H9 (cell line): Measurements from ENCODE around the gene HES3. TPM values are rescaled to one million over a fixed set of nuclear protein-coding genes. Genes with fewer than 3 reads are reported as not detected.

Experiments used
- DNase-seq: peaks from one replicate; pipeline ENCODE4 v3.0.0-alpha.2; 2017
- H2AFZ ChIP-seq: one replicate; pipeline ENCODE4 v1.6.1; 2013; ENCODE audit warnings: mild to moderate bottlenecking, low read length, control low read depth, moderate library complexity
- H2AK5ac ChIP-seq: 2 replicates; pipeline ENCODE4 v1.6.1; 2013; ENCODE audit warnings: low read length, control low read depth, mixed read lengths; ENCODE audit not compliant: insufficient read length
- H2BK120ac ChIP-seq: one replicate; pipeline ENCODE4 v1.6.1; 2013; ENCODE audit warnings: low read depth, mild to moderate bottlenecking, low read length, control low read depth, inconsistent platforms; ENCODE audit not compliant: poor library complexity, severe bottlenecking
- H2BK12ac ChIP-seq: 2 replicates; pipeline ENCODE4 v1.6.1; 2013; ENCODE audit warnings: low read length, control low read depth, mixed read lengths, low read depth; ENCODE audit not compliant: insufficient read length
- H2BK15ac ChIP-seq: 2 replicates; pipeline ENCODE4 v1.6.1; 2013; ENCODE audit warnings: low read depth, low read length, control low read depth
- H2BK20ac ChIP-seq: one replicate; pipeline ENCODE4 v1.6.1; 2013; ENCODE audit warnings: low read depth, mild to moderate bottlenecking, low read length, control low read depth, inconsistent platforms; ENCODE audit not compliant: poor library complexity, severe bottlenecking
- H2BK5ac ChIP-seq: 2 replicates; pipeline ENCODE4 v1.6.1; 2013; ENCODE audit warnings: low read length, control low read depth, mixed read lengths; ENCODE audit not compliant: insufficient read length
- H3K14ac ChIP-seq: 2 replicates; pipeline ENCODE4 v1.6.1; 2013; ENCODE audit warnings: low read length, control low read depth; ENCODE audit not compliant: insufficient read depth
- H3K18ac ChIP-seq: 2 replicates; pipeline ENCODE4 v1.6.1; 2013; ENCODE audit warnings: low read depth, mild to moderate bottlenecking, mixed read lengths, low read length, control low read depth; ENCODE audit not compliant: insufficient read length
- H3K23ac ChIP-seq: 2 replicates; pipeline ENCODE4 v1.6.1; 2013; ENCODE audit warnings: low read length, control low read depth, mixed read lengths, low read depth; ENCODE audit not compliant: insufficient read length
- H3K23me2 ChIP-seq: 2 replicates; pipeline ENCODE4 v1.6.1; 2013; ENCODE audit warnings: low read depth, mild to moderate bottlenecking, mixed read lengths, low read length, control low read depth; ENCODE audit not compliant: insufficient read length, poor library complexity, severe bottlenecking
- H3K27ac ChIP-seq: 2 replicates; pipeline ENCODE4 v1.5.1; 2013; ENCODE audit warnings: low read length, control low read depth, mixed read lengths, low read depth; ENCODE audit not compliant: insufficient read length
- H3K27me3 ChIP-seq: 2 replicates; pipeline ENCODE4 v1.6.1; 2013; ENCODE audit warnings: low read length, control low read depth, inconsistent platforms; ENCODE audit not compliant: insufficient read depth
- H3K4ac ChIP-seq: 2 replicates; pipeline ENCODE4 v1.6.1; 2013; ENCODE audit warnings: low read depth, mild to moderate bottlenecking, control low read depth, inconsistent platforms, low read length, moderate library complexity
- H3K4me1 ChIP-seq: 2 replicates; pipeline ENCODE4 v1.6.1; 2013; ENCODE audit warnings: low read length, control low read depth, inconsistent platforms; ENCODE audit not compliant: insufficient read depth
- H3K4me2 ChIP-seq: 2 replicates; pipeline ENCODE4 v1.6.1; 2013; ENCODE audit warnings: low read length, control low read depth, mixed read lengths; ENCODE audit not compliant: insufficient read length, insufficient read depth
- H3K56ac ChIP-seq: 2 replicates; pipeline ENCODE4 v1.6.1; 2013; ENCODE audit warnings: low read depth, mild to moderate bottlenecking, mixed read lengths, low read length, control low read depth; ENCODE audit not compliant: insufficient read length
- H3K79me1 ChIP-seq: 2 replicates; pipeline ENCODE4 v1.6.1; 2013; ENCODE audit warnings: low read depth, mild to moderate bottlenecking, moderate library complexity, low read length, control low read depth, inconsistent platforms; ENCODE audit not compliant: insufficient read depth, poor library complexity, severe bottlenecking
- H3K79me2 ChIP-seq: 2 replicates; pipeline ENCODE4 v1.6.1; 2013; ENCODE audit warnings: low read length, control low read depth, inconsistent platforms; ENCODE audit not compliant: insufficient read depth
- H3K9ac ChIP-seq: 2 replicates; pipeline ENCODE4 v1.6.1; 2013; ENCODE audit warnings: low read length, control low read depth, mixed read lengths; ENCODE audit not compliant: insufficient read length; ENCODE audit errors: extremely low read depth
- H3K9me3 ChIP-seq: one replicate; pipeline ENCODE4 v1.6.1; 2013; ENCODE audit warnings: low read depth, low read length, inconsistent platforms; ENCODE audit not compliant: control insufficient read depth
- H3T11ph ChIP-seq: one replicate; pipeline ENCODE4 v1.6.1; 2013; ENCODE audit warnings: mild to moderate bottlenecking, low read length, control low read depth, inconsistent platforms
- H4K20me1 ChIP-seq: one replicate; pipeline ENCODE4 v1.6.1; 2013; ENCODE audit not compliant: control insufficient read depth, insufficient read length, insufficient read depth
- H4K5ac ChIP-seq: 2 replicates; pipeline ENCODE4 v1.6.1; 2013; ENCODE audit warnings: low read depth, mild to moderate bottlenecking, mixed read lengths, low read length, control low read depth; ENCODE audit not compliant: insufficient read length
- H4K8ac ChIP-seq: replicated peaks from 2 replicates; pipeline ENCODE4 v1.6.1; 2013; ENCODE audit warnings: low read length, control low read depth, mixed read lengths, low read depth; ENCODE audit not compliant: insufficient read length
- H4K91ac ChIP-seq: 2 replicates; pipeline ENCODE4 v1.6.1; 2013; ENCODE audit warnings: low read depth, mild to moderate bottlenecking, moderate library complexity, mixed read lengths, low read length, control low read depth; ENCODE audit not compliant: insufficient read length
- H3K27ac Mint-ChIP-seq, 3 experiments: 2 replicates in 2 of 3; 3 replicates in 1 of 3; pipeline ENCODE4 v1.8.0; 2020 to 2021; ENCODE audit warnings: mixed read lengths in 3 of 3, mild to moderate bottlenecking in 1 of 3, moderate library complexity in 1 of 3
- H3K27me3 Mint-ChIP-seq: 2 replicates; pipeline ENCODE4 v1.8.0; 2021; ENCODE audit warnings: low read depth, mild to moderate bottlenecking, moderate library complexity, mixed read lengths
- H3K36me3 Mint-ChIP-seq, 3 experiments: 2 replicates in 2 of 3; 3 replicates in 1 of 3; pipeline ENCODE4 v1.8.0; 2020 to 2021; ENCODE audit warnings: low read depth in 3 of 3, mixed read lengths in 3 of 3; ENCODE audit not compliant: insufficient read depth in 1 of 3
- H3K4me1 Mint-ChIP-seq, 2 experiments: 2 replicates each; pipeline ENCODE4 v1.8.0; 2020; ENCODE audit warnings: mixed read lengths in 2 of 2
- H3K4me3 Mint-ChIP-seq, 2 experiments: 2 replicates in 1 of 2; 3 replicates in 1 of 2; pipeline ENCODE4 v1.8.0; 2020 to 2021; ENCODE audit warnings: mild to moderate bottlenecking in 2 of 2, mixed read lengths in 2 of 2, moderate library complexity in 1 of 2
- H3K9me3 Mint-ChIP-seq, 2 experiments: 2 replicates in 1 of 2; 3 replicates in 1 of 2; pipeline ENCODE4 v1.8.0; 2020; ENCODE audit warnings: mild to moderate bottlenecking in 2 of 2, mixed read lengths in 2 of 2, moderate library complexity in 1 of 2
- CTCF ChIP-seq: fragments of 200-600 bp; sonication (generic); conservative IDR thresholded peaks from 3 replicates; pipeline ENCODE4 v1.8.0; 2021; ENCODE audit warnings: antibody characterized with exemption, mild to moderate bottlenecking
- WGBS: extraction: QIAGEN DNeasy Blood & Tissue Kit; methylation state at CpG from one replicate; pipeline ENCODE4 v1.1.7; 2013; ENCODE audit warnings: missing lambda C conversion rate, low lambda C conversion rate, mixed read lengths; ENCODE audit not compliant: insufficient read length; ENCODE audit errors: extremely low coverage; 5-methylcytosine and 5-hydroxymethylcytosine counted together
- total RNA-seq: library from RNA; stranded (reverse); gene quantifications from 2 replicates; pipeline ENCODE4 v1.2.1, GENCODE V29; 2021

HES3 gene
- total RNA-seq, 1 experiment from 2014 or later = 89.9 TPM

- no peak overlapping the region for H2BK5ac ChIP-seq
- H3K27ac ChIP-seq = no peak overlapping the region
- H4K20me1 ChIP-seq = no peaks in the 10 kb centered on the region
- no peaks in the 10 kb centered on the region for H3K79me1 ChIP-seq
- H3K4me1 Mint-ChIP-seq = peaks cover 34 to 35% of the 10 kb centered on the region in 2 experiments
- H2AK5ac ChIP-seq = no peak overlapping the region
- H3T11ph ChIP-seq = no peak overlapping the region
- no peak overlapping the region for H3K56ac ChIP-seq
- peaks cover 45% of the 10 kb centered on the region for H3K27me3 Mint-ChIP-seq
- peak overlapping the region; percentile 48 for H3K4me2 ChIP-seq
- peaks cover 16% of the 10 kb centered on the region; the same call in 1 of the 2 replicates for H3K27me3 ChIP-seq
- no peak overlapping the region for H2BK12ac ChIP-seq
- H3K14ac ChIP-seq = no peak overlapping the region
- H3K23ac ChIP-seq = no peak overlapping the region
- no peak overlapping the region for H4K5ac ChIP-seq
- no peak overlapping the region for H3K4ac ChIP-seq
- no peaks in the 10 kb centered on the region for H3K79me2 ChIP-seq
- WGBS = no CpG with 5 or more reads among the region's 49 CpGs
- peak overlapping the region in 2 of 3 experiments; percentile 39 to 76; a peak in 2 of 7 replicates for H3K27ac Mint-ChIP-seq
- H2BK15ac ChIP-seq = no peak overlapping the region
- no peak overlapping the region for H2AFZ ChIP-seq
- no peak overlapping the region for H4K8ac ChIP-seq
- peak overlapping the region; percentile 78 to 83 for H3K4me3 Mint-ChIP-seq
- no peak overlapping the region for H2BK20ac ChIP-seq
- no peak overlapping the region for H3K9ac ChIP-seq
- H3K23me2 ChIP-seq = peaks cover 28% of the 10 kb centered on the region
- H3K36me3 Mint-ChIP-seq = no peaks in the 10 kb centered on the region
- no peak overlapping the region for H2BK120ac ChIP-seq
- no peak overlapping the region for H3K18ac ChIP-seq
- DNase-seq = peak; percentile 94
- H3K9me3 Mint-ChIP-seq = no peaks in the 10 kb centered on the region
- TF ChIP-seq CTCF = no peak
- H4K91ac ChIP-seq = no peak overlapping the region
- no peaks in the 10 kb centered on the region for H3K9me3 ChIP-seq
- peaks cover 2% of the 10 kb centered on the region; the same call in 1 of the 2 replicates for H3K4me1 ChIP-seq
Observed at GRCh38 chr1:6245869-6246496, 2.0 kb downstream of the HES3 start.
